Activated CD4-positive, alpha-beta T cell treated with anti-CD3 and anti-CD28 coated beads for 36 hours (primary cell): Measurements from ENCODE around the gene ZNF133. TPM values are rescaled to one million over a fixed set of nuclear protein-coding genes. Genes with fewer than 3 reads are reported as not detected.
"Not testable (repeated sequence)": the region's sequence is repeated elsewhere in the genome, so short reads cannot be mapped to it uniquely, and the experiment has no call there.

Experiments
- ATAC-seq: fragments of 200-7000 bp; cut with Tn5 transposase; one replicate; pipeline ENCODE4 v1.10.0; 2021; ENCODE audit warnings: mild to moderate bottlenecking, moderate library complexity
- CTCF ChIA-PET: fragments of 350-600 bp; sonication (Branson Sonifier 250); formaldehyde crosslinking; loops from one replicate; lab custom pipeline; 2021; ENCODE audit warnings: antibody characterized with exemption; lab: Charles Lee
- POLR2A ChIA-PET: fragments of 350-600 bp; sonication (Branson Sonifier 250); formaldehyde crosslinking; loops from one replicate; lab custom pipeline; 2021; ENCODE audit warnings: antibody characterized with exemption, inconsistent platforms; lab: Charles Lee
- DNase-seq: peaks from one replicate; pipeline ENCODE4 v3.0.0-alpha.2; 2020
- H3K27ac Mint-ChIP-seq: one replicate; pipeline ENCODE4 v1.8.0; 2021; ENCODE audit warnings: mixed read lengths
- H3K27me3 Mint-ChIP-seq: one replicate; pipeline ENCODE4 v1.8.0; 2021; ENCODE audit warnings: mixed read lengths
- H3K36me3 Mint-ChIP-seq: one replicate; pipeline ENCODE4 v1.8.0; 2021; ENCODE audit warnings: low read depth, mixed read lengths
- H3K4me1 Mint-ChIP-seq: one replicate; pipeline ENCODE4 v1.8.0; 2021; ENCODE audit warnings: mixed read lengths
- H3K4me3 Mint-ChIP-seq: one replicate; pipeline ENCODE4 v1.8.0; 2021; ENCODE audit warnings: mild to moderate bottlenecking, moderate library complexity, mixed read lengths
- H3K9me3 Mint-ChIP-seq: one replicate; pipeline ENCODE4 v1.8.0; 2021; ENCODE audit warnings: low read depth, mixed read lengths
- intact Hi-C, 2 experiments: fragments of 100-400 bp; cut with DNase I in 1 of 2; cut with micrococcal nuclease in 1 of 2; formaldehyde crosslinking; loops; one replicate each; pipeline versions ENCODE4 v1.14.2 to v1.15.1; 2022 to 2024; cut with DNase I, micrococcal nuclease
- total RNA-seq, 2 experiments: library from RNA; stranded (reverse); gene quantifications; one replicate each; pipeline ENCODE4 v1.2.3, GENCODE V29; 2021

Gene ZNF133
- total RNA-seq, 2 experiments from 2014 or later: 8.8 to 10.1 TPM

GRCh38 chr20:18259730-18260129 is 28.6 kb upstream of the ZNF133 start:
- DNase-seq (no peak), ATAC-seq (no peak)
- no peak overlapping the region for H3K4me3 Mint-ChIP-seq
- intact Hi-C loops: no loop called here
- POLR2A ChIA-PET: no interaction called here
- H3K36me3 Mint-ChIP-seq: no peaks in the 10 kb centered on the region
- CTCF ChIA-PET: no interaction called here
- peaks cover 6% of the 10 kb centered on the region for H3K27me3 Mint-ChIP-seq
- no peaks in the 10 kb centered on the region for H3K9me3 Mint-ChIP-seq
- no peak overlapping the region for H3K27ac Mint-ChIP-seq
- H3K4me1 Mint-ChIP-seq: no peaks in the 10 kb centered on the region

DNA sequence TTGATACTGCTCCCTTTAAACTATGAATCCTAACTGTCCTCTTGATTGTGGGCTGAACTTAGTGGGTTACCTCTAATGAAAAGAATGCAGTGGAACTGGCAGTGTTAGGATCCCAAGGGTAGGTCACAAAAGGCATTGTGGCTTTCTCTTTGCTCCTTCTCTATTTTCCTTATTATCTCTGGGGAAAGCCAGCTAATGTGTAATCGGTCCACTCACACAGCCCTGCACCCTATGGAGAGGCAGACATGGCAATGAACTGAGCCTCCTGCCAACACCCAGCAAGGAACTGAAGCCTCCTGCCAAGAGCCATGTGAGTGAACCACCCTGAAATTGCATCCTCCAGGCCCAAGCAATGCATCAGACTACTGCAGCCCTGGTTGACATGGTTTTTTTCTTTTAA is 24.6 kb upstream of the ZNF133 start:
- ATAC-seq: no peak
- CTCF ChIA-PET: interaction anchor here (1.0 kb wide), 1 partner anchor 10 kb away, joined by 4 read pairs; no protein-coding TSS in a partner anchor
- POLR2A ChIA-PET: interaction anchor here (0.5 kb wide), 1 partner anchor 141 kb away, joined by 4 read pairs; no protein-coding TSS in a partner anchor
- no peaks in the 10 kb centered on the region for H3K9me3 Mint-ChIP-seq
- no peak overlapping the region for H3K27ac Mint-ChIP-seq
- no peak for DNase-seq
- H3K4me1 Mint-ChIP-seq: no peaks in the 10 kb centered on the region
- intact Hi-C loops: no loop called here
- H3K27me3 Mint-ChIP-seq: peaks cover 16% of the 10 kb centered on the region
- no peaks in the 10 kb centered on the region for H3K36me3 Mint-ChIP-seq
- no peak overlapping the region for H3K4me3 Mint-ChIP-seq

GRCh38 chr20:18265441-18265840 is 22.9 kb upstream of the ZNF133 start:
- Mint-ChIP-seq H3K27ac (no peak overlapping the region), H3K4me1 (no peaks in the 10 kb centered on the region), H3K9me3 (no peaks in the 10 kb centered on the region), H3K36me3 (no peaks in the 10 kb centered on the region), H3K27me3 (peaks cover 15% of the 10 kb centered on the region), H3K4me3 (no peak overlapping the region)
- ATAC-seq: no peak
- intact Hi-C loops: no loop called here
- DNase-seq: no peak
- CTCF ChIA-PET: no interaction called here
- POLR2A ChIA-PET: no interaction called here

DNA sequence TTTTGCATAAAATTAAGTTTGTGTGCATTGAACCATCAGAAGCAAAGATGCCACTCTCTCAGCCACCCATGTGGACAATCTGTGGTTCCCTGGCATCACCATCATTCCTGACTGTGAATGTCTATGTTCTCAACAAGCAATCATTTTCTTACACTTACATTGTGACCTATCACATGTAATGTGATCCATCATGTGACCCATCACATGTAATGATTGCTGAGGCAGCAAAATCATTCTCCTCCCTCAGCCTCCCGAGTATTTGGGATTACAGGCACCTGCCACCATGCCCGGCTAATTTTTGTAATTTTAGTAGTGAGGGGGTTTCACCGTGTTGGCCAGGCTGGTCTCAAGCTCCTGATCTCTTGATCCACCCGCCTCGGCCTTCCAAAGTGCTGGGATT is 22.0 kb upstream of the ZNF133 start:
- DNase-seq: no peak
- CTCF ChIA-PET: no interaction called here
- Mint-ChIP-seq H3K36me3 (no peaks in the 10 kb centered on the region), H3K27me3 (peaks cover 15% of the 10 kb centered on the region), H3K27ac (no peak overlapping the region), H3K4me3 (no peak overlapping the region), H3K9me3 (no peaks in the 10 kb centered on the region), H3K4me1 (no peaks in the 10 kb centered on the region)
- POLR2A ChIA-PET: no interaction called here
- intact Hi-C loops: no loop called here
- ATAC-seq: no peak

GRCh38 chr20:18267815-18268214 is 20.5 kb upstream of the ZNF133 start:
- ChIA-PET CTCF (interaction anchor here (0.8 kb wide), 1 partner anchor 27 kb away, joined by 3 read pairs; no protein-coding TSS in a partner anchor), POLR2A (no interaction called here)
- no peaks in the 10 kb centered on the region for H3K4me1 Mint-ChIP-seq
- no peak for ATAC-seq
- no peak overlapping the region for H3K27ac Mint-ChIP-seq
- DNase-seq: no peak
- intact Hi-C loops: no loop called here
- peaks cover 20% of the 10 kb centered on the region for H3K27me3 Mint-ChIP-seq
- no peaks in the 10 kb centered on the region for H3K9me3 Mint-ChIP-seq
- no peak overlapping the region for H3K4me3 Mint-ChIP-seq
- H3K36me3 Mint-ChIP-seq: no peaks in the 10 kb centered on the region

DNA sequence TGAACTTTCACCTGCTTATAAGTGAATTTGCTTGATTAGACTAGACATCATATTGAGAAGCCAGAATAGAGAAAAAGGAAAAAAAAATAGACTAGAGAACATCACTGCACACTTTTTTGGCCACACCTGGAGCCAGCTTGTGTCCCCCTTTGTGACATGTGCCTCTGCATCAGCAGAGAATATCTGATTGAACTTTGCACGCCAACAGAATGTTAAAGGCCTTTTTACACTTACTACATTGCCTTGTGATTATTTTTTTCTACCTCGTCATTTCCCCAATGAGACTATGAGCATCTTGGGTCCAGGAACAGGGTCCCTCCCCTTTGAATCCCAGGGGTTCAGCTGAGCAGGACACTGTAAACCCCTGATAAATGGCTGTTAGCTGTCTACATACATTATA is 17.2 kb upstream of the ZNF133 start:
- no peak for DNase-seq
- Mint-ChIP-seq H3K4me1 (no peaks in the 10 kb centered on the region), H3K27ac (no peak overlapping the region), H3K4me3 (no peak overlapping the region), H3K36me3 (no peaks in the 10 kb centered on the region), H3K9me3 (no peaks in the 10 kb centered on the region), H3K27me3 (peaks cover 23% of the 10 kb centered on the region)
- ChIA-PET CTCF (interaction anchor here (0.6 kb wide), 1 partner anchor 104 kb away, joined by 3 read pairs; no protein-coding TSS in a partner anchor), POLR2A (no interaction called here)
- intact Hi-C loops: loop anchor here in 1 of 2 experiments (10.0 kb wide), 1 partner anchor 766 kb away; no protein-coding TSS in a partner anchor
- ATAC-seq: no peak

GRCh38 chr20:18272451-18272850 is 15.9 kb upstream of the ZNF133 start:
- CTCF ChIA-PET: interaction anchor here (0.6 kb wide), 1 partner anchor 41 kb away, joined by 3 read pairs; no protein-coding TSS in a partner anchor

GRCh38 chr20:18273738-18274137 is 14.6 kb upstream of the ZNF133 start:
- Mint-ChIP-seq H3K9me3 (no peaks in the 10 kb centered on the region), H3K4me3 (no peak overlapping the region), H3K27ac (no peak overlapping the region), H3K4me1 (no peaks in the 10 kb centered on the region), H3K36me3 (no peaks in the 10 kb centered on the region), H3K27me3 (peaks cover 18% of the 10 kb centered on the region)
- CTCF ChIA-PET: no interaction called here
- POLR2A ChIA-PET: no interaction called here
- ATAC-seq: no peak
- DNase-seq: no peak
- intact Hi-C loops: loop anchor here in 1 of 2 experiments (10.0 kb wide), 1 partner anchor 769 kb away; no protein-coding TSS in a partner anchor

More at GRCh38 chr20:18272451-18272850, 15.9 kb upstream of the ZNF133 start:
- H3K4me1 Mint-ChIP-seq: no peaks in the 10 kb centered on the region
- H3K9me3 Mint-ChIP-seq: no peaks in the 10 kb centered on the region
- ATAC-seq (no peak), DNase-seq (no peak)
- H3K27ac Mint-ChIP-seq: no peak overlapping the region
- peaks cover 19% of the 10 kb centered on the region for H3K27me3 Mint-ChIP-seq
- no peak overlapping the region for H3K4me3 Mint-ChIP-seq
- H3K36me3 Mint-ChIP-seq: no peaks in the 10 kb centered on the region
- POLR2A ChIA-PET: no interaction called here
- intact Hi-C loops: loop anchor here in 1 of 2 experiments (10.0 kb wide), 1 partner anchor 768 kb away; no protein-coding TSS in a partner anchor

- H3K27ac Mint-ChIP-seq, H3K9me3 Mint-ChIP-seq, H3K36me3 Mint-ChIP-seq, H3K4me3 Mint-ChIP-seq, DNase-seq, H3K4me1 Mint-ChIP-seq, ATAC-seq: not testable (repeated sequence)
- intact Hi-C loops: loop anchor here (2.0 to 10.0 kb wide), 5 partner anchors 137 to 771 kb away; partner anchors contain the start of genes MGME1 (in 1 of the 2), OVOL2 (in 1 of the 2) and SNX5 (in 1 of the 2)
- ChIA-PET CTCF (interaction anchor here (0.6 to 1.2 kb wide), 8 partner anchors 11 to 313 kb away, joined by 3 to 6 read pairs (median 4); partner anchors contain the start of gene ZNF133), POLR2A (interaction anchor here (0.7 kb wide), 1 partner anchor 148 kb away, joined by 5 read pairs; no protein-coding TSS in a partner anchor)
- peaks cover 32% of the 10 kb centered on the region for H3K27me3 Mint-ChIP-seq
Measured at GRCh38 chr20:18275960-18276359, 12.4 kb upstream of the ZNF133 start.

DNA sequence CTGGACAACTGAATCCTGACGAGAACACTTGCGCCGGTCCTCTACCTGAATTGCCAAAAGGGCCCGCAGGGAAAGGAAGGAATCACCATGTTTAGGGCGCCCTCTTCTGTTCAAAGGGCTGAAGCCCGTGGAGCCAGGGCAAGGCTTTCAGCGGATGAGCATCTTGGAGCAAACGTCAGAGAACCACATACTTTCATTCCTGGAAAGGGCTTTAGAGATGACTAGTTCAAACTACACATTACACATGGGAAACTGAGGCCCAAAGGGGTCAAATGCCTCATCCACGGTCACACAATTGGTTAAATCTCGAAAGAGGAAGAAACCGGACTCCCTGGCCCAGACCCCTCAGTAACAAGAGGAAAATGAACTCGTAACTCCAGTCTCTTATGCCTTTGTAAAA is 11.5 kb upstream of the ZNF133 start:
- Mint-ChIP-seq H3K4me1 (no peaks in the 10 kb centered on the region), H3K27me3 (peaks cover 33% of the 10 kb centered on the region), H3K36me3 (no peaks in the 10 kb centered on the region), H3K9me3 (no peaks in the 10 kb centered on the region), H3K4me3 (no peak overlapping the region), H3K27ac (no peak overlapping the region)
- POLR2A ChIA-PET: interaction anchor here (0.7 kb wide), 1 partner anchor 149 kb away, joined by 5 read pairs; no protein-coding TSS in a partner anchor
- ATAC-seq: peak; percentile 93
- DNase-seq: peak; percentile 81
- intact Hi-C loops: loop anchor here (2.0 to 10.0 kb wide), 5 partner anchors 138 to 772 kb away; partner anchors contain the start of genes MGME1 (in 1 of the 2), OVOL2 (in 1 of the 2) and SNX5 (in 1 of the 2)
- CTCF ChIA-PET: interaction anchor here (0.6 to 1.2 kb wide), 4 partner anchors 11 to 313 kb away, joined by 3 to 6 read pairs (median 4); partner anchors contain the start of gene ZNF133

DNA sequence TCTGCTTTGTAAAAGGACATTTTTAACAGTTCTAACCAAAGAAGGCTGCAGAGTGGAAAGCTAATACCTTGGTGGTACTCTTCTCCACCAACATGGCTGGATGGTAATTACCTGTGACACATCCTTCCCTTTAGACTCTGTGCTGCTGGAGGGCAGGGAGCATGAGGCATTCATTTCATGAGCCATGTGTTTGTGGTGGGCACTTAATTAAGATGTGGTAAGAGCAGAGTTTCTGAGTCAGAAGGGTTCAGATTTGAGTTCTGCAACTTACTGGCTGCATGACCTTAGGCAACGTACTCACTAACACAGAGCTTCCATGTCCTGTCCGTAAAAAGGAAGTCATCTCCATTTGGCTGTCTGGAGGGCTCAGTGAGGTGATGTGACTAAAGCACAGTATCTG is 9.1 kb upstream of the ZNF133 start:
- ChIA-PET POLR2A (no interaction called here), CTCF (no interaction called here)
- Mint-ChIP-seq H3K36me3 (no peaks in the 10 kb centered on the region), H3K9me3 (no peaks in the 10 kb centered on the region), H3K27me3 (peaks cover 29% of the 10 kb centered on the region), H3K4me1 (no peaks in the 10 kb centered on the region), H3K4me3 (no peak overlapping the region), H3K27ac (no peak overlapping the region)
- ATAC-seq (peak; percentile 47), DNase-seq (peak; percentile 11)
- intact Hi-C loops: loop anchor here in 1 of 2 experiments (10.0 kb wide), 1 partner anchor 774 kb away; no protein-coding TSS in a partner anchor
